Measurements from ENCODE around the gene CENPP. TPM values are rescaled to one million over a fixed set of nuclear protein-coding genes. Genes with fewer than 3 reads are reported as not detected.

CENPP gene
- total RNA-seq, 1 experiment from 2014 or later, result 6.3 TPM

Small RNAs within 50 kb of the gene (small RNA-seq; reads per million reads assigned to genes)
- gene AL157827.1, result 0 reads per million in 2 experiments
- gene MIR3651, result 0 reads per million in 2 experiments
- gene MIR4670, result 0 reads per million in 2 experiments
- gene SNORA84, result 0.14 to 1.4 reads per million in 2 experiments

Other genes with a start within 250 kb of the CENPP start
- 105 and 112 TPM in 2 replicates for gene SPTLC1, start 210.5 kb upstream of the CENPP start, total RNA-seq (2014; rRNA removed; shearing (Covaris generic))
- 408 and 438 TPM in 2 replicates for gene IARS1, start 32.3 kb upstream of the CENPP start, total RNA-seq (2014; rRNA removed; shearing (Covaris generic))
- 32.9 and 37.9 TPM in 2 replicates for gene NOL8, start 603 bp upstream of the CENPP start, total RNA-seq (2014; rRNA removed; shearing (Covaris generic))
- gene OGN, start 78.6 kb downstream of the CENPP start, total RNA-seq (2014; rRNA removed; shearing (Covaris generic)), result not detected in 2 replicates
- not detected in 2 replicates for gene OMD, start 98.5 kb downstream of the CENPP start, total RNA-seq (2014; rRNA removed; shearing (Covaris generic))
- gene ASPN, start 156.6 kb downstream of the CENPP start, total RNA-seq (2014; rRNA removed; shearing (Covaris generic)), result not detected in 2 replicates
- not detected in 2 replicates for gene ECM2, start 210.0 kb downstream of the CENPP start, total RNA-seq (2014; rRNA removed; shearing (Covaris generic))

All from SK-MEL-5 (cell line).